ENCODE measurements around the gene DPEP3. TPM values are rescaled to one million over a fixed set of nuclear protein-coding genes. Genes with fewer than 3 reads are reported as not detected.
"Not testable (repeated sequence)": the region's sequence is repeated elsewhere in the genome, so short reads cannot be mapped to it uniquely, and the experiment has no call there.

DPEP3 gene
- total RNA-seq, 2 experiments from 2014 or later, result 0.16 to 0.25 TPM

- POLR2A ChIA-PET, result interaction anchor here (0.7 to 1.8 kb wide), 9 partner anchors 10 to 277 kb away, joined by 3 to 6 read pairs (median 3); partner anchors contain the start of genes PSKH1 and TSNAXIP1
- no peak for ATAC-seq
- peak overlapping the region; percentile 36 for H3K4me3 Mint-ChIP-seq
- TF ChIP-seq CTCF (IDR thresholded peaks at IDR 0.05), result no peak
- H3K36me3 Mint-ChIP-seq (ENCODE audit: low read depth), result peaks cover 37% of the 10 kb centered on the region
- CTCF ChIA-PET, result interaction anchor here (0.6 to 4.4 kb wide), 21 partner anchors 10 to 420 kb away, joined by 3 to 21 read pairs (median 4); partner anchors contain the start of gene NRN1L
- H3K27me3 Mint-ChIP-seq, result no peaks in the 10 kb centered on the region
- intact Hi-C loops (cut with micrococcal nuclease), result no loop called here
- H3K27ac Mint-ChIP-seq, result peak overlapping the region; percentile 70
- no peak for DNase-seq
- H3K4me1 Mint-ChIP-seq (ENCODE audit: low read depth), result peaks cover 36% of the 10 kb centered on the region
- H3K9me3 Mint-ChIP-seq, result no peaks in the 10 kb centered on the region
These were observed 39.7 kb downstream of the DPEP3 start for GRCh38 chr16:67940446-67941089.

GRCh38 chr16:67939507-67940445 lies 40.5 kb downstream of the DPEP3 start:
- H3K9me3 Mint-ChIP-seq, result no peaks in the 10 kb centered on the region

GRCh38 chr16:67937713-67938112 lies 42.6 kb downstream of the DPEP3 start:
- intact Hi-C loops (cut with micrococcal nuclease), result loop anchor here (10.0 kb wide), 1 partner anchor 273 kb away; the partner anchor contains the start of genes ACD, C16orf86, ENKD1 and PARD6A
- H3K27me3 Mint-ChIP-seq, DNase-seq, ATAC-seq, H3K9me3 Mint-ChIP-seq: not testable (repeated sequence)
- Mint-ChIP-seq H3K4me1 (ENCODE audit: low read depth) (peaks cover 55% of the 10 kb centered on the region), H3K4me3 (peak overlapping the region; percentile 97), H3K36me3 (ENCODE audit: low read depth) (peaks cover 59% of the 10 kb centered on the region), H3K27ac (peak overlapping the region; percentile 100)
- ChIA-PET POLR2A (interaction anchor here (2.5 to 3.8 kb wide), 3 partner anchors 28 to 142 kb away, joined by 7 to 26 read pairs (median 12); partner anchors contain the start of genes DDX28 and DUS2), CTCF (interaction anchor here (1.6 to 5.1 kb wide), 3 partner anchors 45 to 122 kb away, joined by 8 to 24 read pairs (median 16); partner anchors contain the start of gene PSKH1)

More at GRCh38 chr16:67939507-67940445, 40.5 kb downstream of the DPEP3 start:
- TF ChIP-seq CTCF (IDR thresholded peaks at IDR 0.05), result no peak
- CTCF ChIA-PET, result interaction anchor here (0.6 to 4.4 kb wide), 17 partner anchors 11 to 419 kb away, joined by 3 to 21 read pairs (median 5); partner anchors contain the start of gene NRN1L
- intact Hi-C loops (cut with micrococcal nuclease), result loop anchor here (10.0 kb wide), 1 partner anchor 275 kb away; the partner anchor contains the start of genes ACD, C16orf86, ENKD1 and PARD6A
- ATAC-seq (peak; percentile 17), DNase-seq (peak; percentile 78)
- peak overlapping the region; percentile 36 for H3K4me3 Mint-ChIP-seq
- POLR2A ChIA-PET, result interaction anchor here (0.7 to 1.6 kb wide), 10 partner anchors 9 to 278 kb away, joined by 3 to 6 read pairs (median 3); partner anchors contain the start of genes NFATC3, PSKH1 and TSNAXIP1
- H3K27ac Mint-ChIP-seq, result peak overlapping the region; percentile 70
- H3K36me3 Mint-ChIP-seq (ENCODE audit: low read depth), result peaks cover 45% of the 10 kb centered on the region
- peaks cover 44% of the 10 kb centered on the region for H3K4me1 Mint-ChIP-seq (ENCODE audit: low read depth)
- no peaks in the 10 kb centered on the region for H3K27me3 Mint-ChIP-seq

- intact Hi-C loops (cut with micrococcal nuclease), result loop anchor here (10.0 kb wide), 1 partner anchor 272 kb away; the partner anchor contains the start of genes ACD, C16orf86, ENKD1 and PARD6A
These were observed 43.3 kb downstream of the DPEP3 start for GRCh38 chr16:67936880-67937605.

More at GRCh38 chr16:67936880-67937605, 43.3 kb downstream of the DPEP3 start:
- ATAC-seq (peak; percentile 54), DNase-seq (peak; percentile 92)
- H3K4me1 Mint-ChIP-seq (ENCODE audit: low read depth), result peaks cover 52% of the 10 kb centered on the region
- TF ChIP-seq CTCF (IDR thresholded peaks at IDR 0.05), result no peak
- ChIA-PET POLR2A (interaction anchor here (0.9 to 3.8 kb wide), 19 partner anchors 10 to 375 kb away, joined by 3 to 26 read pairs (median 4); partner anchors contain the start of genes CTCF, DDX28, DPEP2 and DUS2), CTCF (interaction anchor here (0.8 to 5.1 kb wide), 5 partner anchors 9 to 121 kb away, joined by 3 to 24 read pairs (median 13); partner anchors contain the start of gene PSKH1)
- H3K27me3 Mint-ChIP-seq, result no peaks in the 10 kb centered on the region
- peak overlapping the region; percentile 97 for H3K4me3 Mint-ChIP-seq
- peak overlapping the region; percentile 100 for H3K27ac Mint-ChIP-seq
- no peaks in the 10 kb centered on the region for H3K9me3 Mint-ChIP-seq
- peaks cover 62% of the 10 kb centered on the region for H3K36me3 Mint-ChIP-seq (ENCODE audit: low read depth)

All from activated CD8-positive, alpha-beta T cell treated with anti-CD3 and anti-CD28 coated beads for 36 hours (primary cell).